H1 (cell line): Measurements from ENCODE around the gene CDHR2. TPM values are rescaled to one million over a fixed set of nuclear protein-coding genes. Genes with fewer than 3 reads are reported as not detected.

ENCODE experiments used
- CTCF ChIA-PET: fragments of 300-600 bp; sonication (Branson Sonifier 250); formaldehyde crosslinking; loops from one replicate; lab custom pipeline; 2021; ENCODE audit not compliant: partially characterized antibody; lab: Charles Lee
- POLR2A ChIA-PET: fragments of 300-600 bp; sonication (Branson Sonifier 250); formaldehyde crosslinking; loops from one replicate; lab custom pipeline; 2021; ENCODE audit warnings: inconsistent platforms; ENCODE audit not compliant: partially characterized antibody; lab: Charles Lee
- DNase-seq, 2 experiments: peaks; one replicate each; pipeline versions ENCODE4 v3.0.0 to v3.0.0-alpha.2; 2010 to 2022; ENCODE audit warnings: low spot score in 2 of 2, low read depth in 1 of 2, mixed read lengths in 1 of 2
- FAIRE-seq: peaks from 2 replicates; lab custom pipeline; 2011; peaks lifted over from hg19 to GRCh38; lab: Jason Lieb, UNC
- H2AFZ ChIP-seq: 2 replicates; pipeline ENCODE4 v1.8.1; 2012; ENCODE audit warnings: low read length, inconsistent platforms
- H2AK5ac ChIP-seq: 2 replicates; pipeline ENCODE4 v1.6.1; 2013; ENCODE audit warnings: low read depth, low read length
- H2BK120ac ChIP-seq: replicated peaks from 2 replicates; pipeline ENCODE3; 2013; ENCODE audit warnings: low read depth, low read length, inconsistent platforms
- H2BK12ac ChIP-seq: 2 replicates; pipeline ENCODE4 v1.6.1; 2013; ENCODE audit warnings: low read depth, low read length
- H2BK15ac ChIP-seq: 2 replicates; pipeline ENCODE4 v1.6.1; 2013; ENCODE audit warnings: low read length
- H2BK20ac ChIP-seq: 2 replicates; pipeline ENCODE4 v1.6.1; 2013; ENCODE audit warnings: low read length
- H2BK5ac ChIP-seq: 2 replicates; pipeline ENCODE4 v1.6.1; 2013; ENCODE audit warnings: low read depth, low read length
- H3K14ac ChIP-seq: 2 replicates; pipeline ENCODE4 v1.6.1; 2013; ENCODE audit warnings: inconsistent platforms; ENCODE audit not compliant: insufficient read length
- H3K18ac ChIP-seq: 2 replicates; pipeline ENCODE4 v1.6.1; 2013; ENCODE audit warnings: low read length; ENCODE audit errors: extremely low read depth
- H3K23ac ChIP-seq: 2 replicates; pipeline ENCODE4 v1.6.1; 2013; ENCODE audit warnings: inconsistent platforms; ENCODE audit not compliant: insufficient read length
- H3K23me2 ChIP-seq: 2 replicates; pipeline ENCODE4 v1.6.1; 2013; ENCODE audit warnings: low read depth, low read length
- H3K27ac ChIP-seq: 2 replicates; pipeline ENCODE4 v1.6.1; 2011; ENCODE audit warnings: low read depth, low read length, inconsistent platforms
- H3K27me3 ChIP-seq, 4 experiments: replicated peaks in 1 of 4; 1 replicate in 1 of 4; 2 replicates in 3 of 4; pipeline versions ENCODE4 v1.6.1 to v1.8.1; 2011 to 2013; ENCODE audit warnings: low read length in 3 of 4, mild to moderate bottlenecking in 3 of 4, inconsistent platforms in 2 of 4, mixed read lengths in 2 of 4, moderate library complexity in 1 of 4; ENCODE audit not compliant: control insufficient read depth in 3 of 4, insufficient read depth in 3 of 4; ENCODE audit errors: extremely low read depth in 1 of 4
- H3K36me3 ChIP-seq, 4 experiments: 2 replicates each; pipeline versions ENCODE4 v1.6.1 to v1.8.1; 2011 to 2013; ENCODE audit warnings: mild to moderate bottlenecking in 4 of 4, low read length in 3 of 4, moderate library complexity in 2 of 4, control low read depth in 1 of 4, inconsistent platforms in 1 of 4; ENCODE audit not compliant: insufficient read depth in 4 of 4, control insufficient read depth in 2 of 4
- H3K4ac ChIP-seq: replicated peaks from 2 replicates; pipeline ENCODE3; 2013; ENCODE audit warnings: low read length, low read depth, mixed read lengths, inconsistent platforms; ENCODE audit not compliant: insufficient read length
- H3K4me1 ChIP-seq, 4 experiments: replicated peaks in 1 of 4; 1 replicate in 1 of 4; 2 replicates in 3 of 4; pipeline versions ENCODE4 v1.6.1 to v1.8.1; 2011 to 2013; ENCODE audit warnings: low read length in 3 of 4, inconsistent platforms in 2 of 4, mixed read lengths in 1 of 4; ENCODE audit not compliant: insufficient read depth in 4 of 4, control insufficient read depth in 3 of 4
- H3K4me2 ChIP-seq, 2 experiments: 2 replicates each; pipeline versions ENCODE4 v1.6.1 to v1.8.1; 2011 to 2013; ENCODE audit warnings: low read depth in 2 of 2, low read length in 2 of 2, control low read depth in 1 of 2, inconsistent platforms in 1 of 2, mild to moderate bottlenecking in 1 of 2; ENCODE audit not compliant: insufficient read depth in 1 of 2
- H3K4me3 ChIP-seq, 4 experiments: fragments of 200-600, 300-600 bp in 1 of 4; sonication (generic), shearing (Covaris generic), sonication (Bioruptor Twin) in 1 of 4; 2 replicates each; pipeline versions ENCODE4 v1.5.1 to v1.8.1; 2011 to 2016; ENCODE audit warnings: low read length in 4 of 4, low read depth in 3 of 4, control low read depth in 2 of 4, inconsistent platforms in 2 of 4, mild to moderate bottlenecking in 2 of 4, mixed read lengths in 1 of 4, moderate library complexity in 1 of 4; ENCODE audit not compliant: insufficient read depth in 2 of 4; ENCODE audit errors: extremely low read depth in 1 of 4
- H3K56ac ChIP-seq: replicated peaks from 2 replicates; pipeline ENCODE3; 2013; ENCODE audit warnings: low read depth, mild to moderate bottlenecking, mixed read lengths, low read length, inconsistent platforms; ENCODE audit not compliant: insufficient read length
- H3K79me1 ChIP-seq: 2 replicates; pipeline ENCODE4 v1.6.1; 2013; ENCODE audit warnings: low read depth, low read length, control low read depth
- H3K79me2 ChIP-seq, 2 experiments: 2 replicates each; pipeline versions ENCODE4 v1.6.1 to v1.8.1; 2012 to 2013; ENCODE audit warnings: low read length in 2 of 2, mild to moderate bottlenecking in 2 of 2, inconsistent platforms in 1 of 2; ENCODE audit not compliant: insufficient read depth in 2 of 2, control insufficient read depth in 1 of 2
- H3K9ac ChIP-seq, 4 experiments: replicated peaks in 1 of 4; 1 replicate in 1 of 4; 2 replicates in 3 of 4; pipeline versions ENCODE4 v1.6.1 to v1.8.1; 2011 to 2013; ENCODE audit warnings: low read depth in 3 of 4, low read length in 3 of 4, control low read depth in 2 of 4, mild to moderate bottlenecking in 2 of 4, moderate library complexity in 2 of 4, inconsistent platforms in 1 of 4; ENCODE audit errors: extremely low read depth in 1 of 4
- H3K9me3 ChIP-seq, 2 experiments: 2 replicates each; pipeline versions ENCODE4 v1.6.1 to v1.8.1; 2012 to 2013; ENCODE audit warnings: mild to moderate bottlenecking in 2 of 2, moderate library complexity in 2 of 2, control low read depth in 1 of 2, inconsistent platforms in 1 of 2, low read depth in 1 of 2, low read length in 1 of 2, mixed read lengths in 1 of 2; ENCODE audit not compliant: insufficient read depth in 2 of 2
- H4K20me1 ChIP-seq, 2 experiments: replicated peaks in 1 of 2; 2 replicates each; pipeline versions ENCODE3 to v1.8.1; 2011 to 2013; ENCODE audit warnings: inconsistent platforms in 2 of 2, low read length in 2 of 2, mild to moderate bottlenecking in 1 of 2; ENCODE audit not compliant: insufficient read depth in 2 of 2, control insufficient read depth in 1 of 2
- H4K5ac ChIP-seq: 2 replicates; pipeline ENCODE4 v1.6.1; 2013; ENCODE audit warnings: low read length, low read depth, mixed read lengths, inconsistent platforms; ENCODE audit not compliant: insufficient read length
- H4K8ac ChIP-seq: 2 replicates; pipeline ENCODE4 v1.8.0; 2013; ENCODE audit warnings: mild to moderate bottlenecking, moderate library complexity, low read length, inconsistent platforms; ENCODE audit not compliant: insufficient read depth; ENCODE audit errors: extremely low read depth
- H4K91ac ChIP-seq: replicated peaks from 2 replicates; pipeline ENCODE3; 2013; ENCODE audit warnings: low read length, mixed read lengths, inconsistent platforms; ENCODE audit not compliant: insufficient read length
- SIN3A ChIP-seq, 2 experiments: IDR thresholded peaks in 1 of 2; conservative IDR thresholded peaks in 1 of 2; 2 replicates each; pipeline ENCODE4 v1.6.1; 2011 to 2012; ENCODE audit warnings: low read length in 2 of 2, improper control_type of control experiment in 1 of 2, low read depth in 1 of 2, mild to moderate bottlenecking in 1 of 2
- WGBS, 2 experiments: shearing (Covaris generic) in 1 of 2; methylation state at CpG; one replicate each; pipeline versions ENCODE4 v1.1.6 to v1.1.7; 2013 to 2015; ENCODE audit warnings: low lambda C conversion rate in 2 of 2, mixed read lengths in 2 of 2, inconsistent platforms in 1 of 2, low coverage in 1 of 2, missing lambda C conversion rate in 1 of 2; ENCODE audit not compliant: insufficient replicate concordance in 2 of 2, insufficient coverage in 1 of 2, insufficient read length in 1 of 2; ENCODE audit errors: extremely low coverage in 1 of 2, missing lambda C conversion rate in 1 of 2; 5-methylcytosine and 5-hydroxymethylcytosine counted together
- polyA plus RNA-seq, 7 experiments: library from polyadenylated mRNA; depleted of rRNA in 3 of 7; stranded (reverse) in 5 of 7; unstranded in 2 of 7; fragments of >200 nt in 5 of 7; fragments of 200-250 nt in 2 of 7; gene quantifications; 1 replicate in 5 of 7; 2 replicates in 1 of 7; 4 replicates in 1 of 7; pipeline versions ENCODE4 v1.2.1 to v1.2.3, GENCODE V29; 2011 to 2013; ENCODE audit warnings: missing spikeins in 2 of 7, mixed read lengths in 2 of 7
- total RNA-seq: library from RNA; stranded (reverse); fragmentation: NEBNext Ultra II Directional; extraction: Animal tissue kit (Norgen Biotek cat#: 25700); gene quantifications from 2 replicates; pipeline ENCODE4 v1.2.1, GENCODE V29; 2021

CDHR2 gene
- total and polyA plus RNA-seq, 2 of the 8 experiments (the other 6 are each of a cell fraction or from before 2014, with no cell fraction given): 0.02 to 0.43 TPM

DNA sequence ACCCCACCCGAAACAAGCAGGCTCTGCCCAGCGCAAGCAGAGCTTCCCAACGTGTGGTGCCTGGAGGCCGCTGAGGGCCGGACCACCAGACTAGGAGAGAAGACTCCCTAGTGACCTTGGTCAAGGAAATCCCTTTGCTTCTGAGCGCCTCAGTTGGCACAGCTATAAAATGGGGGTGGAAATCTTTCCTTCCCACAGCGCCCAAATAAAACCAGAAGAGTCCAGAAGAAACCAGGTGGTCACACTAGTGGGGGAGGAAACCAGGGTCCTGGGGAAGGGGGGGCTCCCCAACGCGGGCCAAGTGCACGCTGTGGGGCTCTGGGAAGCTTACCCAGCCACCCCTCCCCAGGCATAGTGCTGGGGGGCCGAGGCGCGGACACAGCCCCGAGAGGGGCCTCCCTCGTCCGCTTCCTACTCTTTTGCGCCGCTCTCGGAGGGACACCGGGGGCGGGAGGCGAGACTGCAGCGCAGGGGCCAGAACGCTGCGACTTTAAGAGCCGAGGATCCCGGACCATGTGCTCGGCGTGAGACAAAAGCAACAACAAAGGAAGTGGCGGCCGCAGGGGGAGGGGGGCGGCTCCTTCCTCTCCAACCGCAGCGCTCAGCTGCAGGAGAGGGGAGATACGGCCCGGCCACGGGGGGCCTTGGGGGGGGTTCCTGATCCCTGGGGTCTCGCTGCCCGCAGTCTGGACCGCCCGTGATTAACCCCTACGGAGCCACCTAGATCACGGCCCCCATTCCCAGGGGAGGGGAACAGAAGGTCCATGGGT, 12.8 kb upstream of the CDHR2 start:
- Histone ChIP-seq H3K9ac (peak overlapping the region; percentile 97 to 99 (median 98)), H3K79me2 (peaks cover 36 to 53% of the 10 kb centered on the region in 2 experiments), H4K91ac (peak overlapping the region; percentile 92), H3K4me2 (peak overlapping the region; percentile 85 to 98), H4K5ac (peak overlapping the region; percentile 91), H3K27ac (peak overlapping the region; percentile 98), H3K4ac (peak overlapping the region; percentile 97), H2BK20ac (no peak overlapping the region), H2AK5ac (peak overlapping the region; percentile 65; the same call in 1 of the 2 replicates), H2BK120ac (peak overlapping the region; percentile 16), H3K23me2 (peaks cover 12% of the 10 kb centered on the region), H2BK12ac (peak overlapping the region; percentile 62; the same call in 1 of the 2 replicates), H3K14ac (no peak overlapping the region), H3K23ac (peak overlapping the region; percentile 9), H4K8ac (peak overlapping the region; percentile 99), H3K4me1 (peaks cover 12 to 26% (median 23%) of the 10 kb centered on the region in 4 experiments), H3K27me3 (no peaks in the 10 kb centered on the region), H2BK5ac (peak overlapping the region; percentile 67), H2AFZ (no peak overlapping the region), H2BK15ac (no peak overlapping the region), H4K20me1 (peaks cover 26 to 27% of the 10 kb centered on the region in 2 experiments), H3K9me3 (no peaks in the 10 kb centered on the region), H3K18ac (peak overlapping the region; percentile 72), H3K79me1 (peaks cover 11% of the 10 kb centered on the region), H3K36me3 (peaks cover 11 to 27% (median 13%) of the 10 kb centered on the region in 4 experiments), H3K4me3 (peak overlapping the region; percentile 83 to 98 (median 93)), H3K56ac (peak overlapping the region; percentile 88)
- WGBS, 2 experiments: 2% methylated on average over 29 of the region's 43 CpGs; no CpG with 5 or more reads in 1 of the 2 experiments
- POLR2A ChIA-PET: interaction anchor here (0.7 to 21.1 kb wide), 38 partner anchors 8 to 683 kb away, joined by 3 to 458 read pairs (median 6); partner anchors contain the start of genes CDHR2, CLTB, EIF4E1B and FAF2
- FAIRE-seq (no peak), DNase-seq (peak in 1 of 2 experiments; percentile 79)
- CTCF ChIA-PET: interaction anchor here (0.8 to 1.9 kb wide), 7 partner anchors 9 to 88 kb away, joined by 3 to 8 read pairs (median 4); no protein-coding TSS in a partner anchor
- peak in 1 of 2 experiments; percentile 79; a peak in 2 of 4 replicates for TF ChIP-seq SIN3A (conservative IDR thresholded peaks at IDR 0.05 in 1 of 2, IDR thresholded peaks at IDR 0.05 in 1 of 2; ENCODE audit: low read depth in 1 of 2, low read length in 2 of 2)
